ENCODE results near the gene RAVER1.
A peak's percentile ranks its signal among the peaks of the same experiment; 100 is the strongest.
"Not testable (repeated sequence)": the region's sequence is repeated elsewhere in the genome, so short reads cannot be mapped to it uniquely, and the experiment has no call there.

Gene RAVER1

DNA sequence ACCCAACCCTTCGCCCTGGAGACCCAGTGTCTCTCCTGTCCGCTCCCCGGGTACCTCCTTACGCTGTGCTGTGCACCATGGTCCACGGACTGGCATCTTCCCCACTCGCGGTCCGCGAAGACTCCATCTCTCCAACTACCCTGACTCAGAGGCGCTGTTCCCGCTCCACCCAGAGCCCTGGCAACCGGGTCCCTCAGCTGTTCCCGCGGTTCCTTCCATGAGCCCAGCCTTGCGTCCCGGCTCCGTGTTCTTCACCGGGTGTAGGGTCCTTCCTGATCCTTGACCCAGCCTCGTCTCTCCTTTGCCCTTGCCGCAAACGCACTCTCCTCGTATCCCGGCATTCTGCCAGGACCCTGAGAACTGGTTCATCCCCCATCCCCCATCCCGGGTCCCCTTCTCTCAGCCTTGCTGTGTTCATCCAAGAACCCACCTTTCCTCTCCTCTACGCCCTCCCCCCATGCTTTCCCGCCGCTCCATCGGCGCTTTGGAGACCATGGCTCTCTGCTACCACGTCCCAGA, 42.9 kb downstream of the RAVER1 start:
- DNase-seq, result no peak

DNA sequence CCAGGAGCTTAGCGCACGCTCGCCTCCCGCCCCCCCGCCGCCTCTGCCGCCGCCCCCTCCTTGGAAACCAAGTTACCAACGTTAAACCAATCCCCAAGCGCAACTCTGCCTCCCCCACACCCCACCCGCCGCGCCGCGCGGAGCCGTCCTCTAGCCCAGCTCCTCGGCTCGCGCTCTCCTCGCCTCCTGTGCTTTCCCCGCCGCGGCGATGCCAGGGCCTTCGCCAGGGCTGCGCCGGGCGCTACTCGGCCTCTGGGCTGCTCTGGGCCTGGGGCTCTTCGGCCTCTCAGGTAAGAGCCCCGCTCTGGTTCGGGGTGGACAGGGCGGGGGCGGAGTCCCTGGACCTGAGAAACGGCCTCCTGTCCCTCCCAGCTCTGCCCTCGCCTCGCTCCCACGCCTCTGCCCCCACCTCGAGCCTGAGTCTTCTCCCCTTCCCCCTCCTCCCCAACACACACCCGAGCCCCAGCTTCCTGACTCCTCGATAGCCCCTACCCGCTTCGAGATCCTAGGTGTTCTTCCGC, 43.4 kb downstream of the RAVER1 start, which contains the start of gene ICAM5:
TSS of gene ICAM5 (plus strand) at position 117 of the 521 bp plus-strand sequence. CDS start at position 209, 92 bp downstream.
- DNase-seq, result no peak

DNA sequence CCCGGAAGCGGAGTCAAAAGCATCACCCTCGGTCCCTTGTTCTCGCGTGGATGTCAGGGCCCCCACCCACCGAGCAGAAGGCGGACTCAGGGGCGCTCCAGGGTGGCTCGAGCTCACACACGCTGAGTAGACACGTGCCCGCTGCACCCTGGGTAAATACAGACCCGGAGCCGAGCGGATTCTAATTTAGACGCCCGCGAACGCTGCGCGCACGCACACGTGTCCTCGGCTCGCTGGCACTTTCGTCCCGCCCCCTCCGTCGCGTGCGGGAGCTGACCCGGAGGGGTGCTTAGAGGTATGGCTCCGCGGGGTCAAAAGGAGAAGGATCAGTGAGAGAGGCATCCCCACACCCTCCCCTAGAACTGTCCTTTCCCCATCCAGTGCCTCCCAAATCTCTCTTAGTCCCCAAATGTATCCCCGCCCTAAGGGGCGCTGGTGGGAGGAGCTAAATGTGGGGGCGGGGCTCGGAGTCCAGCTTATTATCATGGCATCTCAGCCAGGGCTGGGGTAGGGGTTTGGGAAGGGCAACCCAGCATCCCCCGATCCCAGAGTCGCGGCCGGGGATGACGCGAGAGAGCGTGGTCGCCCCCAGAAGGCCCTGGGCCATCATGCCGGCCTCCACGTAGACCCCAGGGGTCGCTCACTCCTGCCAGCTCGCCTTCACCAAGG, 44.0 kb downstream of the RAVER1 start:
- DNase-seq, result no peak

DNA sequence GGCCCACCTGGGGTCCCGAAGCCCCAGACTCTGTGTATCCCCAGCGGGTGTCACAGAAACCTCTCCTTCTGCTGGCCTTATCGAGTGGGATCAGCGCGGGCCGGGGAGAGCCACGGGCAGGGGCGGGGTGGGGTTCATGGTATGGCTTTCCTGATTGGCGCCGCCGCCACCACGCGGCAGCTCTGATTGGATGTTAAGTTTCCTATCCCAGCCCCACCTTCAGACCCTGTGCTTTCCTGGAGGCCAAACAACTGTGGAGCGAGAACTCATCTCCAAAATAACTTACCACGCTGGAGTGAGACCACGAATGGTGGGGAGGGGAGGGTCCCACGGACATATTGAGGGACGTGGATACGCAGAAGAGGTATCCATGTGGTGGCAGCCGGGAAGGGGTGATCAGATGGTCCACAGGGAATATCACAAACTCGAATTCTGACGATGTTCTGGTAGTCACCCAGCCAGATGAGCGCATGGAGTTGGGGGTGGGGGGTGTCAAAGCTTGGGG, 44.6 kb downstream of the RAVER1 start:
- peak; percentile 61 for DNase-seq

- DNase-seq, result no peak
Observed at GRCh38 chr19:10286803-10287737, 46.3 kb downstream of the RAVER1 start, which contains the start of gene ICAM4. ICAM4 (plus strand) TSS chr19:10286955; CDS start chr19:10287013, 58 bp downstream.

DNA sequence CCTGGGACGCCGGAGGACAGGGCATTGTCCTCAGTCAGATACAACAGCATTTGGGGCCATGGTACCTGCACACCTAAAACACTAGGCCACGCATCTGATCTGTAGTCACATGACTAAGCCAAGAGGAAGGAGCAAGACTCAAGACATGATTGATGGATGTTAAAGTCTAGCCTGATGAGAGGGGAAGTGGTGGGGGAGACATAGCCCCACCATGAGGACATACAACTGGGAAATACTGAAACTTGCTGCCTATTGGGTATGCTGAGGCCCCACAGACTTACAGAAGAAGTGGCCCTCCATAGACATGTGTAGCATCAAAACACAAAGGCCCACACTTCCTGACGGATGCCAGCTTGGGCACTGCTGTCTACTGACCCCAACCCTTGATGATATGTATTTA, 47.9 kb downstream of the RAVER1 start:
- no peak for DNase-seq

DNA sequence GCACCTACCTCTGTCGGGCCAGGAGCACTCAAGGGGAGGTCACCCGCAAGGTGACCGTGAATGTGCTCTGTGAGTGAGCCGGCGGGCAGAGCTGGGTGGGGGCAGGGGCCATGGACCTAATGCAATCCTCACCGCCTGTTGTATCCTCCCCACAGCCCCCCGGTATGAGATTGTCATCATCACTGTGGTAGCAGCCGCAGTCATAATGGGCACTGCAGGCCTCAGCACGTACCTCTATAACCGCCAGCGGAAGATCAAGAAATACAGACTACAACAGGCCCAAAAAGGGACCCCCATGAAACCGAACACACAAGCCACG, 48.4 kb downstream of the RAVER1 start:
- no peak for DNase-seq

GRCh38 chr19:10284065-10284959, 49.0 kb downstream of the RAVER1 start:
- no peak for DNase-seq

- DNase-seq, result no peak
Observed at GRCh38 chr19:10283301-10284064, 49.8 kb downstream of the RAVER1 start.

GRCh38 chr19:10282043-10282442, 51.3 kb downstream of the RAVER1 start:
- DNase-seq, result not testable (repeated sequence)

DNA sequence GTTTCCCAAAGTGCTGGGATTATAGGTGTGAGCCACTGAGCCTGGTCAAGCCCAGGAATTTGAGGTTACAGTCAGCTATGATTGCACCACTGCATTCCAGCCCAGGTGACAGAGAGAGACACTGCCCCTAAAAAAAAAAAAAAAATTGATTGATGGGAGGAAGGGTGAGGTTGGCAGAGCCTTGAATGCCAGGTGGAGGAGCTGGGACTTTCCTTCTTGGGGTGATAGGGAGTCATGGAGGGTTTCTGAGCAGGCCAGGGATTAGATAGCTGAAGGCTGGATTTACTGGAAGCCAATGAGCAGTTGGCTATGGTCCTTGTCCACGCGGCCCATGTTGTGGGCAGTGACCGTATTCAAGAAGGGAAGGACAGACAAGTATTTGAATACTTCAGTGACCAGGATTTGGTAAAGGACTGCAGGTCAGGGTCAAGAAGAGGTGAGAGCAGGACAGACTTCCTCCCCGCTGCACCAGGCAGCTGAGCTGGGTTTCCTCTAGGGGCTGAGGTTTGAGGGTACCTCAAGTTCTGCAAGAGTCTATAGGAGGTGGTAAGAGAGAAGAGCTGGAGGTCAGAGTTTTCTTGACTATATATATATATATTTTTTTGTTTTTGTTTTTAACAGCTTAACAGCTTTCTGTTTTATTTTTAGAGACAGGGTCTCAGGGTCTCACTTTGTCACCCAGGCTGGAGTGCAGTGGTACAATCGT, 53.4 kb downstream of the RAVER1 start:
- no peak for DNase-seq

DNA sequence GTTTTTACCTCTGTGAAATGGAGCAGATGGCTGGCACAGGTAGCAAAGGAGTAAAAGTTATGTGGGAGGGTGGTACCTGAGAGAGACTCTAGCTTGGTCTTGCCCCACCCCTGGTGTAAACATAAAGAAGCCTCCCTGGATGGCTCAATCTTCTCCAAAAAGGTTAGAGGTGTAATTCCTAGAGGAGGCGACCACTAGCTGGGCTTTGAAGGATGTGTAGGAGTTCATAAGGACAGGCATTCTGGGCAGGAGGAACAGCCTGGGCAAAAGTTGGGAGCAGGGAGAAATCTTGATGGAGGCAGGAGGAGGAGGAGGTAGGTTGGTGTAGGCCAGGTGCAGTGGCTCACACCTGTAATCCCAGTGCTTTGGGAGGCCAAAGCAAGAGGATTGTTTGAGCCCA, 54.4 kb downstream of the RAVER1 start:
- DNase-seq, result no peak

DNA sequence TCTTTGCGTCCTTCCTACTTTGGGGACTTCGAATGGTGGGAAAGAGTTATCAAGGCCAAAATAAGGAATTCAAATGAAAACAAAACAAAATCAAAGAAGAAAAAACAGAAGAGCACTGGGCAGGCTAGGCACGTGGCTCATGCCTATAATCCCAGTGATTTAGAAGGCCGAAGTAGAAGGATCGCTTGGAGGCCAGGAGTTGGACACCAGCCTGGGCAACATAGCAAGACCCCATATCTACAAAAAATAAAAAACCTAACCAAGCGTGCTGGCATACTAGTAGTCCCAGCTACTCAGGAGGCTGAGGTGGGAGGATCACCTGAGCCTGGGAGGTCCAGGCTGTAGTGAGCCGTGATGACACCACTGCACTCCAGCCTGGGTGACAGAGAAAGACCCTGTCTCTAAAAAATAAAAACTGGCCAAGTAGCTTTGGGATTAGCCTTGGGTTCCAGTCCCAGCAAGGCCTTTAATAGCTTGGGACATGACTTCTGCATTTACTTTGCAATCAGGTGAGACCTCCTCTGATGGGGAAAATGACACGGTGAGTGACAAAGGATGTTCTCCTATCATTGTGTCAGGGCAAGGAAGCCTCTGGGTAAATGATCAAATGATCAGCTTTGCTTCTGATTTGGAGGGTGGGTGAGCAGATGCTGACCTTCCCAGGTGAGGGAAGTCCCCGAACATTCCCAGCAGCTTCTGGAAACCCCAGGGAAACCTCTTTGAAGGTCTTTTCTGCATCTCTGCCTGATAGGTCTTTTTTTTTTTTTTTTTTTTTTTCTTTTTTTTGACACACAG, 55.3 kb downstream of the RAVER1 start:
- no peak for DNase-seq

- no peak for DNase-seq
Observed at GRCh38 chr19:10274589-10274988, 58.7 kb downstream of the RAVER1 start.

GRCh38 chr19:10271543-10272086, 61.7 kb downstream of the RAVER1 start:
- no peak for DNase-seq

DNA sequence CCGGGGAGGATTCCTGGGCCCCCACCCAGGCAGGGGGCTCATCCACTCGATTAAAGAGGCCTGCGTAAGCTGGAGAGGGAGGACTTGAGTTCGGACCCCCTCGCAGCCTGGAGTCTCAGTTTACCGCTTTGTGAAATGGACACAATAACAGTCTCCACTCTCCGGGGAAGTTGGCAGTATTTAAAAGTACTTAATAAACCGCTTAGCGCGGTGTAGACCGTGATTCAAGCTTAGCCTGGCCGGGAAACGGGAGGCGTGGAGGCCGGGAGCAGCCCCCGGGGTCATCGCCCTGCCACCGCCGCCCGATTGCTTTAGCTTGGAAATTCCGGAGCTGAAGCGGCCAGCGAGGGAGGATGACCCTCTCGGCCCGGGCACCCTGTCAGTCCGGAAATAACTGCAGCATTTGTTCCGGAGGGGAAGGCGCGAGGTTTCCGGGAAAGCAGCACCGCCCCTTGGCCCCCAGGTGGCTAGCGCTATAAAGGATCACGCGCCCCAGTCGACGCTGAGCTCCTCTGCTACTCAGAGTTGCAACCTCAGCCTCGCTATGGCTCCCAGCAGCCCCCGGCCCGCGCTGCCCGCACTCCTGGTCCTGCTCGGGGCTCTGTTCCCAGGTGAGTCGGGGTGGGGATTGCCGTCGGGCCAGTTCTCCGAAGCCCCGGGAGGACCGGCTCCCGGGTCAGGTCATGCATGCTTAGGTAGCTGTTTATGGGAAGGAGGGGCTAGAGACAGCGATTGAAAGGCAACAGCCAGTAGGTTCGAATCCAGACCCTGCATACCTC, 62.5 kb downstream of the RAVER1 start, which contains the start of gene ICAM1:
TSS of gene ICAM1 (plus strand) at position 505 of the 779 bp plus-strand sequence. CDS start at position 545, 40 bp downstream.
- DNase-seq, result peak; percentile 78

GRCh38 chr19:10270180-10270615, 63.1 kb downstream of the RAVER1 start:
- peak; percentile 59 for DNase-seq

All from left hindlimb (tissue), 1 donor.